A549 (cell line): ENCODE results near the gene PTPRD. TPM values are rescaled to one million over a fixed set of nuclear protein-coding genes. Genes with fewer than 3 reads are reported as not detected.

Source experiments
- ATAC-seq, 2 experiments: fragments of 200-7000 bp in 1 of 2; fragments of >200 bp in 1 of 2; cut with Nextera tagmentation in 1 of 2; cut with Tn5 transposase in 1 of 2; 3 replicates each; pipeline versions ENCODE4 v1.8.0 to v1.9.1; 2018 to 2020; ENCODE audit warnings: mild to moderate bottlenecking in 1 of 2, moderate library complexity in 1 of 2
- CTCF ChIA-PET: fragments of 300-600 bp; sonication (Branson Sonifier 250); formaldehyde crosslinking; extraction: SDS; loops from one replicate; lab custom pipeline; 2021; ENCODE audit warnings: antibody characterized with exemption, inconsistent platforms; lab: Yijun Ruan, JAX
- POLR2A ChIA-PET: fragments of 350-600 bp; formaldehyde crosslinking; extraction: SDS; loops from one replicate; lab custom pipeline; 2021; ENCODE audit warnings: antibody characterized with exemption, inconsistent platforms; lab: Yijun Ruan, JAX
- DNase-seq, 2 experiments: peaks; one replicate each; pipeline versions ENCODE4 v3.0.0 to v3.0.0-alpha.2; 2011 to 2016; ENCODE audit warnings: low read depth in 1 of 2, low spot score in 1 of 2
- FAIRE-seq: peaks from 2 replicates; lab custom pipeline; 2011; peaks lifted over from hg19 to GRCh38; lab: Jason Lieb, UNC
- H3K27ac ChIP-seq, 2 experiments: fragments of >200 bp; sonication (Bioruptor Twin); formaldehyde crosslinking; 3 replicates each; pipeline ENCODE4 v1.5.1; 2016 to 2017
- H3K4me1 ChIP-seq: fragments of >200 bp; sonication (Bioruptor Twin); formaldehyde crosslinking; 3 replicates; pipeline ENCODE4 v1.6.1; 2016
- H3K4me2 ChIP-seq: fragments of >200 bp; sonication (Bioruptor Twin); formaldehyde crosslinking; 3 replicates; pipeline ENCODE4 v1.6.1; 2016
- H3K4me3 ChIP-seq: fragments of >200 bp; sonication (Bioruptor Twin); formaldehyde crosslinking; 3 replicates; pipeline ENCODE4 v1.5.1; 2016
- H3K9me3 ChIP-seq: fragments of >200 bp; sonication (Bioruptor Twin); formaldehyde crosslinking; 3 replicates; pipeline ENCODE4 v1.6.1; 2016
- BHLHE40 ChIP-seq: IDR thresholded peaks from 2 replicates; pipeline ENCODE4 v1.6.1; 2012; ENCODE audit warnings: low read depth, low read length, inconsistent platforms
- CBX2 ChIP-seq: fragments of 200-600 bp; sonication (generic); IDR thresholded peaks from 2 replicates; pipeline ENCODE4 v1.6.1; 2016; ENCODE audit warnings: low read depth, mild to moderate bottlenecking, borderline replicate concordance
- CBX8 ChIP-seq: fragments of 200-600 bp; sonication (generic); IDR thresholded peaks from 2 replicates; pipeline ENCODE4 v1.6.1; 2016
- CEBPB ChIP-seq, 2 experiments: fragments of >200 bp in 1 of 2; sonication (Bioruptor Twin) in 1 of 2; formaldehyde crosslinking in 1 of 2; IDR thresholded peaks; 2 replicates each; pipeline ENCODE4 v1.6.1; 2012 to 2016
- EHMT2 ChIP-seq: fragments of 200-600 bp; sonication (generic); IDR thresholded peaks from 2 replicates; pipeline ENCODE4 v1.6.1; 2016; ENCODE audit warnings: antibody characterized with exemption, low read depth, mild to moderate bottlenecking, moderate library complexity
- ELK1 ChIP-seq: fragments of 150-350 bp; IDR thresholded peaks from 2 replicates; pipeline ENCODE4 v1.6.1; 2014; ENCODE audit warnings: low read depth, mild to moderate bottlenecking, low read length
- ESRRA ChIP-seq: fragments of 150-350 bp; IDR thresholded peaks from 2 replicates; pipeline ENCODE4 v1.6.1; 2014; ENCODE audit warnings: mild to moderate bottlenecking, low read length, borderline replicate concordance
- FOXS1 ChIP-seq: fragments of 250-450 bp; sonication (Bioruptor Pico); IDR thresholded peaks from 2 replicates; pipeline ENCODE4 v1.5.0; 2020; ENCODE audit warnings: mild to moderate bottlenecking, moderate library complexity
- GATA3 ChIP-seq: IDR thresholded peaks from 2 replicates; pipeline ENCODE4 v1.6.1; 2012; ENCODE audit warnings: borderline replicate concordance
- HDAC2 ChIP-seq: fragments of 200-600 bp; sonication (generic); IDR thresholded peaks from 2 replicates; pipeline ENCODE4 v1.6.1; 2016
- HES2 ChIP-seq: fragments of >200 bp; sonication (Bioruptor Twin); formaldehyde crosslinking; IDR thresholded peaks from 2 replicates; pipeline ENCODE4 v1.6.1; 2016
- HOXB13 ChIP-seq: fragments of 250-450 bp; sonication (Bioruptor Pico); IDR thresholded peaks from 2 replicates; pipeline ENCODE4 v1.5.0; 2020; ENCODE audit warnings: low read depth, mild to moderate bottlenecking, moderate library complexity
- JUNB ChIP-seq: fragments of >200 bp; sonication (Bioruptor Twin); formaldehyde crosslinking; IDR thresholded peaks from 2 replicates; pipeline ENCODE4 v1.6.1; 2016
- KDM1A ChIP-seq: fragments of 200-600 bp; sonication (generic); IDR thresholded peaks from 2 replicates; pipeline ENCODE4 v1.6.1; 2016; ENCODE audit warnings: low read depth, mild to moderate bottlenecking
- MAZ ChIP-seq: fragments of 150-350 bp; IDR thresholded peaks from 2 replicates; pipeline ENCODE4 v1.6.1; 2014; ENCODE audit warnings: antibody characterized with exemption, low read depth, low read length, borderline replicate concordance
- MYC ChIP-seq: IDR thresholded peaks from 2 replicates; pipeline ENCODE4 v1.6.1; 2012; ENCODE audit warnings: mild to moderate bottlenecking, inconsistent platforms, low read length, improper control_type of control experiment, borderline replicate concordance
- POLR2A ChIP-seq: IDR thresholded peaks from 2 replicates; pipeline ENCODE4 v1.6.1; 2012; ENCODE audit warnings: mild to moderate bottlenecking, low read length
- RAD21 ChIP-seq, 2 experiments: fragments of >200 bp in 1 of 2; sonication (Bioruptor Twin) in 1 of 2; formaldehyde crosslinking in 1 of 2; IDR thresholded peaks in 1 of 2; conservative IDR thresholded peaks in 1 of 2; 2 replicates in 1 of 2; 3 replicates in 1 of 2; pipeline ENCODE4 v1.6.1; 2012 to 2018; ENCODE audit warnings: inconsistent platforms in 1 of 2
- RCOR1 ChIP-seq: fragments of 150-350 bp; IDR thresholded peaks from 2 replicates; pipeline ENCODE4 v1.6.1; 2014; ENCODE audit warnings: antibody characterized with exemption, low read length, low read depth
- RNF2 ChIP-seq: fragments of 200-600 bp; sonication (generic); IDR thresholded peaks from 2 replicates; pipeline ENCODE4 v1.6.1; 2016; ENCODE audit warnings: low read depth, mild to moderate bottlenecking, antibody characterized with exemption, moderate library complexity, borderline replicate concordance
- SREBF2 ChIP-seq: fragments of 450-650 bp; IDR thresholded peaks from 2 replicates; pipeline ENCODE4 v1.6.1; 2014; ENCODE audit warnings: mild to moderate bottlenecking, moderate library complexity
- TFCP2L1 ChIP-seq: fragments of 250-450 bp; sonication (Bioruptor Pico); IDR thresholded peaks from 2 replicates; pipeline ENCODE4 v1.5.0; 2021; ENCODE audit warnings: mild to moderate bottlenecking
- ZC3H11A ChIP-seq: fragments of 450-650 bp; IDR thresholded peaks from 2 replicates; pipeline ENCODE4 v1.6.1; 2014; ENCODE audit warnings: antibody characterized with exemption, mild to moderate bottlenecking
- ZNF302 ChIP-seq: fragments of 250-450 bp; sonication (Bioruptor Pico); IDR thresholded peaks from 2 replicates; pipeline ENCODE4 v1.9.0; 2021; ENCODE audit warnings: inconsistent platforms, mild to moderate bottlenecking, moderate library complexity
- WGBS: methylation state at CpG from one replicate; pipeline ENCODE4 v1.1.6; 2017; ENCODE audit errors: missing lambda C conversion rate; 5-methylcytosine and 5-hydroxymethylcytosine counted together
- polyA plus RNA-seq, 4 experiments: library from polyadenylated mRNA; depleted of rRNA in 3 of 4; stranded (reverse); fragments of >200 nt; fragmentation: RNase III in 1 of 4; extraction: RNeasy Plus Mini Kit Qiagen cat#74134 plus additional on column Dnase treatment in 1 of 4; gene quantifications; 2 replicates in 3 of 4; 3 replicates in 1 of 4; pipeline ENCODE4 v1.2.3, GENCODE V29; 2011 to 2017
- TF ChIP-seq, protein P1 (sequence below): fragments of 200-600 bp; sonication (generic); IDR thresholded peaks from 2 replicates; pipeline ENCODE4 v1.6.1; 2016; ENCODE audit warnings: antibody characterized with exemption, mild to moderate bottlenecking, moderate library complexity
- TF ChIP-seq, protein P2 (sequence below): fragments of 450-650 bp; IDR thresholded peaks from 2 replicates; pipeline ENCODE4 v1.6.1; 2014; ENCODE audit warnings: antibody characterized with exemption

PTPRD gene
- polyA plus RNA-seq, 2 of the 4 experiments (the other 2 are of a cell fraction) = 0.39 to 1.3 TPM

- TF ChIP-seq ELK1 = no peak
- no peak for TF ChIP-seq JUNB
- no peak for TF ChIP-seq GATA3
Measured at GRCh38 chr9:10523164-10523563, 89.6 kb downstream of the PTPRD start (continued).

DNA sequence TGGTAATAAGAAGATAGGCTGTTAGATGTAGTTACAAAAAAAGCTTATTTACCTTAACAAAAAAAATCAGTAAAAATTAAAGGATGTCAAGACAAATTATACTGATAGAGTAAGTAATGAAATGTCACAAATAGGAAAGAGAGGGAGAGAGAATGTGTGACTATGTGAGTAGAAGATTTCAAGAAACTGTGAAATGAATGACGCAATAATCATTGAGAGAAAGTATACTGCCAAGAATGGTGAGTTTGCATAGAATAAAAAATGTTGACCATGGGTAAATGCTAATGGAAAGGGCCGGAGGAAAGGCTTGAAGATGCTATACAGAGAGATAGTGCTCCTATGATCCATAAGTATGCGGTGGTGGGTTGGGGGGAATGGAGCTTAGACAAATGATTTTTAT lies 100.7 kb downstream of the PTPRD start:
- Histone ChIP-seq H3K4me1 (no peaks in the 10 kb centered on the region), H3K4me2 (no peak overlapping the region), H3K27ac (no peak overlapping the region), H3K4me3 (no peak overlapping the region), H3K9me3 (no peaks in the 10 kb centered on the region)
- ChIA-PET POLR2A (no interaction called here), CTCF (no interaction called here)
- ATAC-seq (no peak), FAIRE-seq (no peak), DNase-seq (no peak)
- 12% methylated on average over 3 of the region's 3 CpGs for WGBS
- TF ChIP-seq RAD21 (conservative IDR thresholded peaks at IDR 0.05 in 1 of 2, IDR thresholded peaks at IDR 0.05 in 1 of 2) = no peak
- TF ChIP-seq POLR2A = no peak
- TF ChIP-seq, protein P1, sequence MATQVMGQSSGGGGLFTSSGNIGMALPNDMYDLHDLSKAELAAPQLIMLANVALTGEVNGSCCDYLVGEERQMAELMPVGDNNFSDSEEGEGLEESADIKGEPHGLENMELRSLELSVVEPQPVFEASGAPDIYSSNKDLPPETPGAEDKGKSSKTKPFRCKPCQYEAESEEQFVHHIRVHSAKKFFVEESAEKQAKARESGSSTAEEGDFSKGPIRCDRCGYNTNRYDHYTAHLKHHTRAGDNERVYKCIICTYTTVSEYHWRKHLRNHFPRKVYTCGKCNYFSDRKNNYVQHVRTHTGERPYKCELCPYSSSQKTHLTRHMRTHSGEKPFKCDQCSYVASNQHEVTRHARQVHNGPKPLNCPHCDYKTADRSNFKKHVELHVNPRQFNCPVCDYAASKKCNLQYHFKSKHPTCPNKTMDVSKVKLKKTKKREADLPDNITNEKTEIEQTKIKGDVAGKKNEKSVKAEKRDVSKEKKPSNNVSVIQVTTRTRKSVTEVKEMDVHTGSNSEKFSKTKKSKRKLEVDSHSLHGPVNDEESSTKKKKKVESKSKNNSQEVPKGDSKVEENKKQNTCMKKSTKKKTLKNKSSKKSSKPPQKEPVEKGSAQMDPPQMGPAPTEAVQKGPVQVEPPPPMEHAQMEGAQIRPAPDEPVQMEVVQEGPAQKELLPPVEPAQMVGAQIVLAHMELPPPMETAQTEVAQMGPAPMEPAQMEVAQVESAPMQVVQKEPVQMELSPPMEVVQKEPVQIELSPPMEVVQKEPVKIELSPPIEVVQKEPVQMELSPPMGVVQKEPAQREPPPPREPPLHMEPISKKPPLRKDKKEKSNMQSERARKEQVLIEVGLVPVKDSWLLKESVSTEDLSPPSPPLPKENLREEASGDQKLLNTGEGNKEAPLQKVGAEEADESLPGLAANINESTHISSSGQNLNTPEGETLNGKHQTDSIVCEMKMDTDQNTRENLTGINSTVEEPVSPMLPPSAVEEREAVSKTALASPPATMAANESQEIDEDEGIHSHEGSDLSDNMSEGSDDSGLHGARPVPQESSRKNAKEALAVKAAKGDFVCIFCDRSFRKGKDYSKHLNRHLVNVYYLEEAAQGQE = no peak
- TF ChIP-seq FOXS1 (CRISPR knock-in tag) = no peak
- no peak for TF ChIP-seq CEBPB (IDR thresholded peaks at IDR 0.05)
- TF ChIP-seq SREBF2 = no peak
- TF ChIP-seq MYC = no peak
- no peak for TF ChIP-seq RCOR1
- TF ChIP-seq HDAC2 = no peak
- no peak for TF ChIP-seq HOXB13 (CRISPR knock-in tag)
- no peak for TF ChIP-seq ZC3H11A
- no peak for TF ChIP-seq BHLHE40
- TF ChIP-seq ZNF302 = no peak

DNA sequence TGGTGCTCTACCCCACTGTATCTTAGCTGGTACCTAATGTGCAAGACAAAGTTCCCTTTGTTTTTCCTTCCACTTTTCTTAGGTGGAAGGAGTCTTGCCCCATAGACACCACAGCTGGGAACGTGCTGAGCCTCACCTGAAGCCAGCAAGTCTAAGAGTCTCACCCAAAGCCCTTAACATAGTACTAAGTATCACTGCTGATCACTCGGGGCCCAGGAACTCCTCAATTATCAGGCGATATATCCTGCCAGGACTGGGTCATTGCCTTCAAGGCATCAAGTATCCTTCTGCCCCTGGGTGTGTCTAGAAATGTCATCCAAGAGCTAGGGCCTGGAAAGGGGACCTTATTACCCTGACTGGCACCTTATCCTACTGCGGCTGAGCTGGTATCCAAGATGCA lies 123.9 kb downstream of the PTPRD start:
- TF ChIP-seq CBX2 (no peak), ZC3H11A (no peak), RNF2 (no peak)
- TF ChIP-seq, all 56 proteins: peak for 0
- CTCF ChIA-PET = no interaction called here
- FAIRE-seq = no peak

DNA sequence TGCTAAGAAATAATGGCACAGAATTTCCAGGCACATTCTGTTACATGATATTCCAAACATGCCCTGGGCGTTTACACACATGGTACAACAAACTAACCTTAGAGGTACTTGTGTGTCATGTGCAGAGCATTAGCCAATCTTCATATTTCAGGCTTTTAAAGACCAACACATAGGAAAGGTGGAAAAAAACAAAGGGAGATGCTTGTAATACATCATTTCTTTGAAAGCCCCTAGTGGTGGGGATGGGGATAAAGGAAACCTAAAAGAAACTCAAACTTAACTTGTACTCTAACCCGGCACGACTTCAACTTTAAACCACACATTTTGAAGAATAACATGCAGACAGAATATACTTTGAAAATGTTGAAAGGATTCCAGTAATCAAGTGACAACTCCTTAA lies 133.6 kb downstream of the PTPRD start:
- Histone ChIP-seq H3K27ac (no peak overlapping the region), H3K4me1 (no peaks in the 10 kb centered on the region), H3K4me2 (no peak overlapping the region), H3K9me3 (no peaks in the 10 kb centered on the region), H3K4me3 (no peak overlapping the region)
- ATAC-seq (no peak), DNase-seq (peak in 1 of 2 experiments; percentile 9), FAIRE-seq (no peak)
- POLR2A ChIA-PET = no interaction called here
- TF ChIP-seq FOXS1 (CRISPR knock-in tag) (no peak), RNF2 (no peak), ESRRA (no peak), EHMT2 (no peak), ELK1 (no peak), GATA3 (no peak), KDM1A (no peak), RCOR1 (no peak), HES2 (no peak), ZC3H11A (no peak), TFCP2L1 (CRISPR knock-in tag) (no peak), CBX8 (no peak), MAZ (no peak)
- TF ChIP-seq, protein P2, sequence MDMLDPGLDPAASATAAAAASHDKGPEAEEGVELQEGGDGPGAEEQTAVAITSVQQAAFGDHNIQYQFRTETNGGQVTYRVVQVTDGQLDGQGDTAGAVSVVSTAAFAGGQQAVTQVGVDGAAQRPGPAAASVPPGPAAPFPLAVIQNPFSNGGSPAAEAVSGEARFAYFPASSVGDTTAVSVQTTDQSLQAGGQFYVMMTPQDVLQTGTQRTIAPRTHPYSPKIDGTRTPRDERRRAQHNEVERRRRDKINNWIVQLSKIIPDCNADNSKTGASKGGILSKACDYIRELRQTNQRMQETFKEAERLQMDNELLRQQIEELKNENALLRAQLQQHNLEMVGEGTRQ = no peak
- 0% methylated on average over 3 of the region's 3 CpGs for whole genome bisulfite sequencing
- CTCF ChIA-PET = no interaction called here

More for the DNA sequence above, 123.9 kb downstream of the PTPRD start:
- POLR2A ChIA-PET = no interaction called here
- DNase-seq = no peak
- no peak overlapping the region for H3K27ac ChIP-seq
- H3K9me3 ChIP-seq = no peaks in the 10 kb centered on the region
- ATAC-seq = no peak
- WGBS = 5% methylated on average over 4 of the region's 4 CpGs
- no peak overlapping the region for H3K4me3 ChIP-seq
- H3K4me1 ChIP-seq = no peaks in the 10 kb centered on the region
- no peak overlapping the region for H3K4me2 ChIP-seq
